ENCODE data around the gene CEL. TPM values are rescaled to one million over a fixed set of nuclear protein-coding genes. Genes with fewer than 3 reads are reported as not detected.

CEL gene
- total RNA-seq, 1 experiment from 2014 or later, result 2.8 TPM

DNA sequence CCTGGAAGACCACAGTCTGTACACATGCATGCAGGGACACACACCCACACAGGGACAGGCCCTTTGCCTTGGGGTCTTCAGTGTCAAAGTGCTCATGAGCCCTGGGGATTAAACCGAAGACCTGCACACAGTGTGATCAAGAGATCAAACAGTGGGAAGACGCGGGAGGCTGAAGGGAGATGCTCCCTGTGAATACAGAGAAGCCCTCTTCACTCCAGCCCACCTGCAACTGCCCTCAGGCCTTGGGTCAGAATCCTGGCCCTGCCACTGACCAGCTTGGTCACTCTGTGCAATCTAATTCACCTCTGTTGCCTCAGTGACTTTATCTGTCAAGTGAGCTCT, 56.4 kb downstream of the CEL start:
- no TSS peak for BruUV-seq (replicated peaks)
- no peaks in the 10 kb centered on the region for H3K36me3 ChIP-seq (ENCODE audit: insufficient read depth, low read length, poor library complexity, severe bottlenecking)
- H3K27me3 ChIP-seq (replicated peaks; ENCODE audit: insufficient read depth, low read depth, low read length, poor library complexity), result no peaks in the 10 kb centered on the region
- no peak for DNase-seq (ENCODE audit: low spot score)
- H3K4me3 ChIP-seq (ENCODE audit: low read depth, low read length, poor library complexity, severe bottlenecking), result no peak overlapping the region
- ChIA-PET CTCF (interaction anchor here (1.5 kb wide), 1 partner anchor 26 kb away, joined by 4 read pairs; no protein-coding TSS in a partner anchor), POLR2A (ENCODE audit: low non-redundant PET) (no interaction called here)
- H3K9me3 ChIP-seq (ENCODE audit: low read depth, low read length, poor library complexity, severe bottlenecking), result no peaks in the 10 kb centered on the region
- peaks cover 46% of the 10 kb centered on the region for H3K4me1 ChIP-seq (ENCODE audit: insufficient read depth, low read length, poor library complexity, severe bottlenecking)
- H3K27ac ChIP-seq (ENCODE audit: low read depth, low read length, poor library complexity, severe bottlenecking), result no peak overlapping the region
- intact Hi-C loops (cut with micrococcal nuclease; ENCODE audit: unreplicated experiment), result no loop called here
- TF ChIP-seq, protein P1, sequence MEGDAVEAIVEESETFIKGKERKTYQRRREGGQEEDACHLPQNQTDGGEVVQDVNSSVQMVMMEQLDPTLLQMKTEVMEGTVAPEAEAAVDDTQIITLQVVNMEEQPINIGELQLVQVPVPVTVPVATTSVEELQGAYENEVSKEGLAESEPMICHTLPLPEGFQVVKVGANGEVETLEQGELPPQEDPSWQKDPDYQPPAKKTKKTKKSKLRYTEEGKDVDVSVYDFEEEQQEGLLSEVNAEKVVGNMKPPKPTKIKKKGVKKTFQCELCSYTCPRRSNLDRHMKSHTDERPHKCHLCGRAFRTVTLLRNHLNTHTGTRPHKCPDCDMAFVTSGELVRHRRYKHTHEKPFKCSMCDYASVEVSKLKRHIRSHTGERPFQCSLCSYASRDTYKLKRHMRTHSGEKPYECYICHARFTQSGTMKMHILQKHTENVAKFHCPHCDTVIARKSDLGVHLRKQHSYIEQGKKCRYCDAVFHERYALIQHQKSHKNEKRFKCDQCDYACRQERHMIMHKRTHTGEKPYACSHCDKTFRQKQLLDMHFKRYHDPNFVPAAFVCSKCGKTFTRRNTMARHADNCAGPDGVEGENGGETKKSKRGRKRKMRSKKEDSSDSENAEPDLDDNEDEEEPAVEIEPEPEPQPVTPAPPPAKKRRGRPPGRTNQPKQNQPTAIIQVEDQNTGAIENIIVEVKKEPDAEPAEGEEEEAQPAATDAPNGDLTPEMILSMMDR (conservative IDR thresholded peaks at IDR 0.05; ENCODE audit: low read depth, low read length), result no peak
- no peak for TF ChIP-seq EZH2 (IDR thresholded peaks at IDR 0.05; ENCODE audit: borderline replicate concordance, low read depth, low read length, poor library complexity, severe bottlenecking)

DNA sequence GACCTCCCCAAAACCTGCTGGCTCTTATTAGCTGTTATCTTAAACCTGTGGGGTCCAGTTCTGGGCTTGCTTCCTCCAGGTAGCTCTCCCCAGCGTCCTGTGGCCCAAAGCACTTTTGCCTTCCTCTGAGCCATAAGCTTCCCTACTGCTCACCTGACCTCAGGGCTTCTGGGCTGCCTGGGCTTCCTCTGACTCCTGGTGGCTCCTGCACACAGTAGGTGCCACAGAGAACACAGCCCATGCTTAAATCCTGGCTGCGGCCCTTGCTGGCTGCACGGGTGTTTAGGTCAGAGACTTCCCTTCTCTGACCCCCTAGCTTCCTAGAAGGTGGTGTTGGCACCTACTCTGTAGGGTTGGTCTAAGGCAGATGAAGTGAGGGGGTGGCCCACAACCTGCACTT, 56.8 kb downstream of the CEL start:
- H3K4me1 ChIP-seq (ENCODE audit: insufficient read depth, low read length, poor library complexity, severe bottlenecking), result peaks cover 44% of the 10 kb centered on the region

DNA sequence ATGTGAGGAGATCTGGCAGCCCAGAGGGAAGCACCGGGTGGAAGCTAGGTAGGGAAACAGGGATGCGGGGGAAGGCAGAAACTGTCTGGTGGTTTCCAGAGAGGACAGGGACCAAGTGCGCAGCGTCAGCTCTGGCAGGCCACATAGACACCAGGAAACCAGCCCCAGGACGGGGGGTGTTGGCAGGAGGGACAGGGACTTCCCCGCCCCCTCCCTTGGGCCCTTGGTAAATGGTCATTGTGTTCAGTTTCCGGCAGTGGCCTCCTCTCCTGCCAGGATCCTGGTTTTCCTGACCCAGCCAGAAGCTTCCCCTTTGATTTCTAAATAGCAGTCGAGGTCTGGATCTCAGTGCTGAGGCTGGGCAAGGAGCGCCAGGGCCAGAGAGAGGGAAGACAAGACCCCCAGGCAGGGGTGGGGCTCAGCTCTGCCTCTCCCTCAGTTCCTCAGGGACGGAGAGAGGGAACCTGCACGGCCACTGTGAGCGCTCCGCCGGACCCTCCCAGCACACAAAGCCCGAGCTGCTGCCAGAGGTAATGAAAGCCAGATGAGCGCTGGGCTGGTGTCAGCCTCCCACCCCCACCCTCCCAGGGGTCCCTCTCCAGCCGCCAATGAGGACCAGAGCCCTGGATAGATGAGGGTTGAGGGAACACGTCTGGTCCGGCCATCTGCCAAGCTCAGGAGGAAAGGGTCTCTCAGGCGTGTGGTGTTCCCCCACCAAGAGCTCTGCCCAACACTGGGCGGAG, 57.5 kb downstream of the CEL start:
- Histone ChIP-seq H3K27me3 (replicated peaks; ENCODE audit: insufficient read depth, low read depth, low read length, poor library complexity) (no peaks in the 10 kb centered on the region), H3K27ac (ENCODE audit: low read depth, low read length, poor library complexity, severe bottlenecking) (peak overlapping the region; percentile 47), H3K36me3 (ENCODE audit: insufficient read depth, low read length, poor library complexity, severe bottlenecking) (no peaks in the 10 kb centered on the region), H3K9me3 (ENCODE audit: low read depth, low read length, poor library complexity, severe bottlenecking) (no peaks in the 10 kb centered on the region), H3K4me1 (ENCODE audit: insufficient read depth, low read length, poor library complexity, severe bottlenecking) (peaks cover 37% of the 10 kb centered on the region), H3K4me3 (ENCODE audit: low read depth, low read length, poor library complexity, severe bottlenecking) (peak overlapping the region; percentile 65)
- ChIA-PET POLR2A (ENCODE audit: low non-redundant PET) (no interaction called here), CTCF (interaction anchor here (1.5 kb wide), 1 partner anchor 25 kb away, joined by 4 read pairs; no protein-coding TSS in a partner anchor)
- BruUV-seq (replicated peaks), result no TSS peak
- no peak for DNase-seq (ENCODE audit: low spot score)
- no peak for TF ChIP-seq EZH2 (IDR thresholded peaks at IDR 0.05; ENCODE audit: borderline replicate concordance, low read depth, low read length, poor library complexity, severe bottlenecking)
- TF ChIP-seq, protein P1 (conservative IDR thresholded peaks at IDR 0.05; ENCODE audit: low read depth, low read length), result no peak
- intact Hi-C loops (cut with micrococcal nuclease; ENCODE audit: unreplicated experiment), result no loop called here

More for the DNA sequence above, 56.8 kb downstream of the CEL start:
- ChIA-PET CTCF (interaction anchor here (1.5 kb wide), 1 partner anchor 26 kb away, joined by 4 read pairs; no protein-coding TSS in a partner anchor), POLR2A (ENCODE audit: low non-redundant PET) (no interaction called here)
- Histone ChIP-seq H3K27me3 (replicated peaks; ENCODE audit: insufficient read depth, low read depth, low read length, poor library complexity) (no peaks in the 10 kb centered on the region), H3K4me3 (ENCODE audit: low read depth, low read length, poor library complexity, severe bottlenecking) (no peak overlapping the region), H3K27ac (ENCODE audit: low read depth, low read length, poor library complexity, severe bottlenecking) (no peak overlapping the region), H3K36me3 (ENCODE audit: insufficient read depth, low read length, poor library complexity, severe bottlenecking) (no peaks in the 10 kb centered on the region), H3K9me3 (ENCODE audit: low read depth, low read length, poor library complexity, severe bottlenecking) (no peaks in the 10 kb centered on the region)
- intact Hi-C loops (cut with micrococcal nuclease; ENCODE audit: unreplicated experiment), result no loop called here
- no peak for DNase-seq (ENCODE audit: low spot score)
- TF ChIP-seq, protein P1 (conservative IDR thresholded peaks at IDR 0.05; ENCODE audit: low read depth, low read length), result no peak
- no peak for TF ChIP-seq EZH2 (IDR thresholded peaks at IDR 0.05; ENCODE audit: borderline replicate concordance, low read depth, low read length, poor library complexity, severe bottlenecking)
- no TSS peak for BruUV-seq (replicated peaks)

All from A673 (cell line).